Astrocyte of the spinal cord (primary cell): Measurements from ENCODE around the gene TMEM94.
A peak's percentile ranks its signal among the peaks of the same experiment; 100 is the strongest.

Source experiments
- DNase-seq: peaks from one replicate; pipeline ENCODE4 v3.0.0; 2011; ENCODE audit warnings: low read depth, low spot score
- H3K4me3 ChIP-seq: 2 replicates; pipeline ENCODE4 v1.5.1; 2011; ENCODE audit warnings: low read depth, mild to moderate bottlenecking, low read length, moderate library complexity
- CTCF ChIP-seq: IDR thresholded peaks from 2 replicates; pipeline ENCODE4 v1.5.1; 2012; ENCODE audit warnings: low read depth, mild to moderate bottlenecking, low read length, inconsistent platforms
- in situ Hi-C: cut with HindIII; loops from 2 replicates; pipeline ENCODE4 v1.10.0; 2017; ENCODE audit warnings: low sequenced_read_pairs

The TMEM94 gene

DNA sequence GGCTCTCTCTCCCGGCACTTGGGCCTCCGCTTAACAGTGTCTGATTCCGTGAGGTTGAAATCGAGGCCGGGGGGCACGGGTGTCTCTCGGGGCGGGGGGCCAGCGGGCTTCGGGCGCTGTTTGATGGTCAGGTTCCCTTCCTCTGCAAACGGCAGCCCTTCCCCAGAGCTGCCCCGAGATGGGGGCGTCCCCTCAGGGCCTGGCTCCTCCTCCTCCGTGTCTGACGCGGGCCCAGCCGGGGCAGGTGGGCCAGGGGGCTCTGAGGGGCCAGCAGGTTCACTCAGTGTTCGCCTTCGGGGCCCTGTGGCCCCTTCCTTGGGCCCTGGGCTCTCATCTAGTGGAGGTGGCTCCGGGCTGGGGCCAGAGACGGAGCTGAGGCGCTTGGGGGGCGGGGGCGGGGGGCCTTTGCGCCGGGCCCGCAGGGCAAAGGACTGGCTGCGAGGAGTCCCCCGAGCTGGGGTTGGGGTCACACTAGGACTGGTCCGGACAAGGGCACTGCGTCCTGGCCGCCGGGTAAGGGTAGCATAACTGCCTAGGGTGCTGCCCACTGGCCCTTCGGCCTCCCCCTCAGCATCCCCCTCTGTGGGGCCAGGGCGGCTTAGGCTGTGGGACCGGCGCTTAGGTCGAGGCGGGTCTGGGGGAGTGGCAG, 45.8 kb downstream of the TMEM94 start:
- in situ Hi-C loops, result no loop called here
- H3K4me3 ChIP-seq, result no peak overlapping the region
- TF ChIP-seq CTCF, result no peak
- no peak for DNase-seq

DNA sequence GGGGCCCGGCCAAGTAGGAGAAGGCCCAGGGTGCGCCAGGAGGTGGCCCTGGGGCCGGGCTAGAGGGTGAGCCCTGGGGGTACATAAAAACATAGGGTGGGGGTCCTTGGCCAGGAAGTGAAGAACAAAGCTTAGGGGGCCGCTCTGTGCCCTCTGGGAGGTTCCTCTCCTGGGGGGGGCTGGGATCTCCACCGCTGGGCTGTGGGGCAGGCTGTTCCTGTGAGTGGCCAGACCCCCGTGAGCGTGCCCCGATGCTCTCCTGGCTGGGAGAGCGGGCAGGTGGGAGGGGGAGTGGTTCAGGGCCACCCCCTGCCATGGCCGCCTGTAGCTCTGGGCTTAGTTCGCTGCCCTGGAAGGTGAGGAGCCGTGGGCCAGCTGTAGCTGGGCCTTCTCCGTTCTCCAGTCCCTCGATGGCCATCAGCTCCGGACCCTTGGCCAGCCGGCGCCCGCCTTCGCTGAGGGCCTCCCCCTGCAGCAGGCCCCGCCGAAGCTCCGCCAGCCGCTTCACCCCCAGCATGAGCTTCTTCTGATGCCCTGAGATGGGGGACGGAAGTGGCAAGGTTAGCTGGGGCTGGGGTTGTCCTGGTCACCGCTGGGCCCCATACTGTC, 46.4 kb downstream of the TMEM94 start:
- no peak overlapping the region for H3K4me3 ChIP-seq
- in situ Hi-C loops, result no loop called here
- DNase-seq, result no peak
- no peak for TF ChIP-seq CTCF

DNA sequence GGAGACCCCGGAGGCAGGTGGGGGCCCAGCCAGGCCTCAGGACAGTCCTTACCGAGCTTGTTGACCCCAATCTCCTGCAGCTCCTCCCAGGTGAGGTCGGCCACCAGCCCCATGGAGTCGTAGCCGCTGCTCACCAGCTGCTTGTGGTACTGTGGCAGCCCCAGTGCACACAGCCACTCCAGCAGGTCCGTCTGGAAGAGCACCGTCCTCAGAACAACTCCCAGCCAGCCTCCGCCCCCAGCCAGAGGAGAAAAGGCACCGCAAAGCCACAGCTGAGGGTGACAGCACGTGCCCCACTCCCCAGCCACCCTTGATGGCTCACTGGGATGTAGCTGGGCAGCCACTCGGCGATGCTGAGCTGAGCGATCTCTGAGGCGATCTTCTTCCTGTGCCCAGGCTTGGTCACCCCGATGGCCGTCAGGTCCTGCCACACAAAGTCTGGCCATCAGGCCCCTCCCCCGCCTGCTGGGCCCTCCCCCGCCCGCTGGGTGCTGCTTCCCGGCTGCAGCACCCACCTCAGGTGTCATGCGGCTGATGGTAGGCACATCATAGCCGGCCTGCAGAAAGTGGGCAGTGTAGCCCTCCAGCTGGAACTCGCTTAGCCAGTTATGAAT, 47.0 kb downstream of the TMEM94 start:
- DNase-seq, result no peak
- TF ChIP-seq CTCF, result no peak
- H3K4me3 ChIP-seq, result no peak overlapping the region
- in situ Hi-C loops, result no loop called here

GRCh38 chr17:75503976-75504346, 47.5 kb downstream of the TMEM94 start:
- H3K4me3 ChIP-seq, result no peak overlapping the region
- no peak for DNase-seq
- no peak for TF ChIP-seq CTCF
- in situ Hi-C loops, result no loop called here

- no peak overlapping the region for H3K4me3 ChIP-seq
- DNase-seq, result no peak
- TF ChIP-seq CTCF, result peak; percentile 71
- in situ Hi-C loops, result no loop called here
Observed at GRCh38 chr17:75504347-75505151, 48.1 kb downstream of the TMEM94 start.

GRCh38 chr17:75505152-75505409, 48.6 kb downstream of the TMEM94 start:
- in situ Hi-C loops, result no loop called here
- no peak for DNase-seq
- no peak overlapping the region for H3K4me3 ChIP-seq
- TF ChIP-seq CTCF, result no peak
